ENCODE results near the gene HPGDS. TPM values are rescaled to one million over a fixed set of nuclear protein-coding genes. Genes with fewer than 3 reads are reported as not detected.

Gene HPGDS
- total RNA-seq, 4 donors from 2014 or later: 3.2 to 8.5 (median 3.6) TPM; not detected in 1

GRCh38 chr4:94365304-94365703 lies 22.7 kb upstream of the HPGDS start:
- no peaks in the 10 kb centered on the region for H3K4me1 ChIP-seq

DNA sequence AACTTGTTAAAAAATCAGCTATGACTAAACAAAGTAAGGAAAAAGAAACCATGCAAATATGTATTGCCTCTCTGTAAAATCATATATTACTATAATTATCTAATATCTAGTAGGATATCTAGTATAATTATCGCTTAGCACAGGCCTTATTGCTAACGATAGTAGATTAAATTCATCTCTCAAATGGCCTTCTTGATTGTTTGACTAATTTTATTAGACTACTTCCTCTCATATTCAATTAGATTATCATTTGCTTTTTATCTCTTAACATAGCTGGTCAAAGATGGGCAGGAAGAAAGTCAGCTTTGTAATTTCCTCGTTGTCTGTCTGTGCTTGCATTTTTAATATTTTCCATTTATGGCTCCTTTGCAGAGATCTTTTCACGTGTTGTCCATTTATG lies 21.9 kb upstream of the HPGDS start:
- no peak overlapping the region for H3K27ac ChIP-seq
- TF ChIP-seq, protein P1, sequence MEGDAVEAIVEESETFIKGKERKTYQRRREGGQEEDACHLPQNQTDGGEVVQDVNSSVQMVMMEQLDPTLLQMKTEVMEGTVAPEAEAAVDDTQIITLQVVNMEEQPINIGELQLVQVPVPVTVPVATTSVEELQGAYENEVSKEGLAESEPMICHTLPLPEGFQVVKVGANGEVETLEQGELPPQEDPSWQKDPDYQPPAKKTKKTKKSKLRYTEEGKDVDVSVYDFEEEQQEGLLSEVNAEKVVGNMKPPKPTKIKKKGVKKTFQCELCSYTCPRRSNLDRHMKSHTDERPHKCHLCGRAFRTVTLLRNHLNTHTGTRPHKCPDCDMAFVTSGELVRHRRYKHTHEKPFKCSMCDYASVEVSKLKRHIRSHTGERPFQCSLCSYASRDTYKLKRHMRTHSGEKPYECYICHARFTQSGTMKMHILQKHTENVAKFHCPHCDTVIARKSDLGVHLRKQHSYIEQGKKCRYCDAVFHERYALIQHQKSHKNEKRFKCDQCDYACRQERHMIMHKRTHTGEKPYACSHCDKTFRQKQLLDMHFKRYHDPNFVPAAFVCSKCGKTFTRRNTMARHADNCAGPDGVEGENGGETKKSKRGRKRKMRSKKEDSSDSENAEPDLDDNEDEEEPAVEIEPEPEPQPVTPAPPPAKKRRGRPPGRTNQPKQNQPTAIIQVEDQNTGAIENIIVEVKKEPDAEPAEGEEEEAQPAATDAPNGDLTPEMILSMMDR (IDR thresholded peaks at IDR 0.05): no peak
- TF ChIP-seq POLR2A (IDR thresholded peaks at IDR 0.05): no peak
- intact Hi-C loops (cut with DNase I; ENCODE audit: low total_unique reads): no loop called here
- H3K9me3 ChIP-seq: no peaks in the 10 kb centered on the region
- no peaks in the 10 kb centered on the region for H3K4me1 ChIP-seq
- H3K4me3 ChIP-seq: no peak overlapping the region
- H3K27me3 ChIP-seq: no peaks in the 10 kb centered on the region
- no peak for DNase-seq
- no peaks in the 10 kb centered on the region for H3K36me3 ChIP-seq

More at GRCh38 chr4:94365304-94365703, 22.7 kb upstream of the HPGDS start:
- TF ChIP-seq, protein P1 (IDR thresholded peaks at IDR 0.05): no peak
- no peak for DNase-seq
- H3K36me3 ChIP-seq: no peaks in the 10 kb centered on the region
- no peak overlapping the region for H3K27ac ChIP-seq
- no peaks in the 10 kb centered on the region for H3K27me3 ChIP-seq
- intact Hi-C loops (cut with DNase I; ENCODE audit: low total_unique reads): no loop called here
- H3K9me3 ChIP-seq: no peaks in the 10 kb centered on the region
- no peak overlapping the region for H3K4me3 ChIP-seq

DNA sequence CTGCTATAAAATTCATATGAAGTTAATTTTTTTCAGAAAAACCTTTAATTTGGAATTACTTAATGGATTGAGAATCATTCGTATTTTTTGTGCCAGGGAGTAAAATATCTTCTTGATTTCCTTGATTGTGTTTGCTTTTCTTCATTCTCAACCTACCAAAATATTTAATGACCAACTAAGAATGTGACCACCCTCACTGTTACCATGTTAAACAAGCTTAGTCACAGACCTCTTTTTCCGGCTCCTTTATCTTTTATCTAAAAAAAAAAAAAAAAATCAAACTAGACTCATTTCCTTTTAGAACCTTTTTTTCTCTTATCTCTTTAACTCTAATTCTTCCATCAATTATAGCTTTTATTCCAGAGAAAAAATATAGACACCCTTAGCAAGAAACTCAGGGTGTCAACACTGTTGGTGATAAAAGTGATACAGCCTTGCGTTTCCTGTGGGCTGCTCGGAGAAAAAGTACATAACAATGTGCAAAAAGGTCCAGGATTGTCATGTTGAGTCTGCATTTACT lies 20.6 kb upstream of the HPGDS start:
- no peak overlapping the region for H3K27ac ChIP-seq
- no peak for TF ChIP-seq POLR2A (IDR thresholded peaks at IDR 0.05)
- TF ChIP-seq, protein P1 (IDR thresholded peaks at IDR 0.05): no peak
- intact Hi-C loops (cut with DNase I; ENCODE audit: low total_unique reads): no loop called here

DNA sequence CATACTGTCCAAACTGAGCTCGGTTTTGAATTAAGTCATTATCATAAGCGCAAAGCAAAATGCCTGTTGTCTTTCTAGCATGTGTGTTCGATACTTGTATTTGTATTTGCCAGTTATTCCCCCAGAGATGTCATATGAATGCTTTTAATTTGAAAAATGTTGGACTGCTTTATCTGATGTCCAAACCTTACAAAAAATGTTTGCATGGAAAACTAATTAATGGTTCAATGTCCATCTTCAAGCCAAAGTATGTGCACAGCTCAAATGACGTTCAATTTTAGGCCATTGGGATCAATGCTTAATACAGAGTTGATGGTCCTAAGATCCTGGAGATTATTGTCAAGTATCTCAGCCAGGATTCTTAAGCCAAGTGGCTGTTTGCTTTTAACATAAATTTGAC lies 17.2 kb upstream of the HPGDS start:
- Histone ChIP-seq H3K4me3 (no peak overlapping the region), H3K9me3 (no peaks in the 10 kb centered on the region), H3K4me1 (no peaks in the 10 kb centered on the region), H3K27ac (no peak overlapping the region), H3K36me3 (no peaks in the 10 kb centered on the region), H3K27me3 (no peaks in the 10 kb centered on the region)
- intact Hi-C loops (cut with DNase I; ENCODE audit: low total_unique reads): no loop called here
- TF ChIP-seq POLR2A (IDR thresholded peaks at IDR 0.05): no peak
- TF ChIP-seq, protein P1 (IDR thresholded peaks at IDR 0.05): no peak
- no peak for DNase-seq

More for the DNA sequence above, 20.6 kb upstream of the HPGDS start:
- Histone ChIP-seq H3K36me3 (no peaks in the 10 kb centered on the region), H3K4me3 (no peak overlapping the region), H3K9me3 (no peaks in the 10 kb centered on the region), H3K27me3 (no peaks in the 10 kb centered on the region), H3K4me1 (no peaks in the 10 kb centered on the region)
- DNase-seq: no peak

DNA sequence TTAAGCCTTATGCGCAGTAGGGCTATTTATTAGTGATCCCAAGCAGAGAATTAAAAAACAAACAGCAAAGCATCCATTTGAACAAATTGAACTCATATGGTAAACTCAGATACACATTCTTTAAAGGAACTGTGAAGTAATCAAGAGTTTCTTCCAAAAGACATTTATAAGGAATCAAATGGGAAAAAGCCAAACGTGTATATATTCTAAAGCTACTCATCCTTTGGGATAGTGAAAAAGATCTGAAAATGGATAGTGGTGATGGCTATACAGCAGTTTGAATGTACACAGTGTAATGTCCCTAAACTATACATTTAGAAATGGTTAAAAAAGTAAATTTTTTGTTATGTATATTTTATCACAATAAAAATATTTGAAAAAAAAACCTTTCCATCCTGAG lies 16.6 kb upstream of the HPGDS start:
- intact Hi-C loops (cut with DNase I; ENCODE audit: low total_unique reads): no loop called here
- H3K27ac ChIP-seq: no peak overlapping the region
- DNase-seq: no peak

More for the DNA sequence above, 16.6 kb upstream of the HPGDS start:
- Histone ChIP-seq H3K27me3 (no peaks in the 10 kb centered on the region), H3K36me3 (no peaks in the 10 kb centered on the region), H3K9me3 (no peaks in the 10 kb centered on the region), H3K4me3 (no peak overlapping the region), H3K4me1 (no peaks in the 10 kb centered on the region)
- TF ChIP-seq POLR2A (IDR thresholded peaks at IDR 0.05): no peak
- TF ChIP-seq, protein P1 (IDR thresholded peaks at IDR 0.05): no peak
